HFF-Myc (cell line): ENCODE results near the gene ARFRP1.
A peak's percentile ranks its signal among the peaks of the same experiment; 100 is the strongest.

Experiments used
- DNase-seq: peaks from one replicate; pipeline ENCODE4 v3.0.0-alpha.2; 2011; ENCODE audit warnings: low read depth; ENCODE audit errors: extremely low read depth
- H3K4me3 ChIP-seq: replicated peaks from 2 replicates; pipeline ENCODE4 v1.5.1; 2011; ENCODE audit warnings: low read depth, mild to moderate bottlenecking, control low read depth, low read length
- CTCF ChIP-seq: IDR thresholded peaks from 2 replicates; pipeline ENCODE4 v1.5.1; 2012; ENCODE audit warnings: mild to moderate bottlenecking, low read depth, low read length, control low read depth; ENCODE audit errors: missing control alignments

ARFRP1 gene

GRCh38 chr20:63686492-63687321 is 21.1 kb downstream of the ARFRP1 start:
- DNase-seq, result peak; percentile 69
- TF ChIP-seq CTCF, result no peak
- H3K4me3 ChIP-seq, result no peak overlapping the region

- TF ChIP-seq CTCF, result no peak
- no peak for DNase-seq
- no peak overlapping the region for H3K4me3 ChIP-seq
These were observed 21.7 kb downstream of the ARFRP1 start for GRCh38 chr20:63686094-63686491.

GRCh38 chr20:63685269-63686026 is 22.3 kb downstream of the ARFRP1 start:
- no peak overlapping the region for H3K4me3 ChIP-seq
- DNase-seq, result no peak
- no peak for TF ChIP-seq CTCF

- no peak overlapping the region for H3K4me3 ChIP-seq
- peak; percentile 96 for DNase-seq
- no peak for TF ChIP-seq CTCF
These were observed 25.2 kb downstream of the ARFRP1 start for GRCh38 chr20:63682384-63683139.

- H3K4me3 ChIP-seq, result no peak overlapping the region
- no peak for TF ChIP-seq CTCF
- no peak for DNase-seq
These were observed 26.1 kb downstream of the ARFRP1 start for GRCh38 chr20:63681609-63682142.

GRCh38 chr20:63680857-63681608 is 26.7 kb downstream of the ARFRP1 start:
- no peak for TF ChIP-seq CTCF
- H3K4me3 ChIP-seq, result no peak overlapping the region
- DNase-seq, result no peak
